SKM-1 treated with dmso at 0.1 percent for 144 hours (cell line): ENCODE measurements around the gene E4F1.
"Not testable (repeated sequence)": the region's sequence is repeated elsewhere in the genome, so short reads cannot be mapped to it uniquely, and the experiment has no call there.

Experiments used
- DNase-seq: peaks from one replicate; lab custom pipeline; 2025; ENCODE audit not compliant: unreplicated experiment; lab: John Stamatoyannopoulos, UW

The E4F1 gene

DNA sequence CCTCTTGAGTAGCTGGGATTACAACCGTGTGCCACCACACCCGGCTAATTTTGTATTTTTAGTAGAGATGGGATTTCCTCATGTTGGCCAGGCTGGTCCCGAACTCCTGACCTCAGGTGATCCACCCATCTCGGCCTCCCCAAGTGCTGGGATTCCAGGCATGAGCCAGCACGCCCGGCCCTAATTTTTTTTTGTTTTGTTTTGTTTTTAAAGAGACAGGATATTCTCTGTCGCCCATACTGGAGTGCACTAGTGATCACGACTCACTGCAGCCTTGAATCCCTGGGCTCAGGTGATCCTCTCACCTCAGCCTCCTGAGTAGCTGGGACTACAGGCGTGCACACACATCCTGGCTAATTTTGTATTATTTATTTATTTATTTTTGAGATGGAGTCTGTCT lies 16.9 kb downstream of the E4F1 start:
- DNase-seq: not testable (repeated sequence)

DNA sequence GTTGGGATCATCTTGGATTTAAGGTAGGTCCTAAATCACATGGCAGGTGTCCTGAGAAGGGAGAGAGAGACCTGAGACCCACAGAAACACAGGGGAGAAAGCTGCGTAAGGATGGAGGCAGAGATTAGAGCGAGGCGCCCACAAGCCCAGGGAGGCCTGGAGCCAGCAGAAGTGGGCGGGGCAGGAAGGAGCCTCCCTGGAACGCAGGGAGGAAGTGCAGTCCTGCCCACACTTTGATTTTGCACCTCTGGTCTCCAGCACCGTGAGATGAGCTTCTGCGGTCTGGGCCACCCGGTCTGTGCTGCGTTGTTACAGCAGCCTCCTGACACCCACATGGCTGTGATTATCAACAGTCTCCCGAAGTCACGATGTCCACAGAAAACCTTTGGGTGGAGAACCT lies 19.2 kb downstream of the E4F1 start:
- no peak for DNase-seq

DNA sequence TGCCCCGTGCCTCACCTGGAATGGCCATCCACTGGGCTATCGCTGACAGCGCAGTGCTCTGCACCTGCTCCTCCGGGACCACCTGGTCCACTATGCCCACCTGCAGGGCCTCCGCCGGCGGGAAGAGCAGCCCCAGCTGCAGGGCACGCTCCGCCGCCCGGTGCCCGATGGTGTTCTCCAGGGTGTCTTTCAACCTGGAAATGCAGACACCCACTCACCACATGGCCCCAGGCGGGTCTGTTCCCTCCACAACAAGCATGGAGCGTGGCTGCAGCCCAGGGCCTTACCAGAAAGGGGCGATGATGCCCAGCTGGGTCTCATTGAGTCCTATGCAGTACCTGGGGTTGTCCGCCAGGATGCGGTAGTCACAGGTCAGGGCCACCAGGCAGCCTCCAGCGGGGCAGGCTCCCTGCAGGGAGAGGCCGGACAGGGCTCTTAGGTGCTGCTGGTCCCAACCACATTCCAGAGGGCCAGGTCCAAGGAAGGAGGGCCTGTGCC lies 19.7 kb downstream of the E4F1 start:
- peak; percentile 30 for DNase-seq

- DNase-seq: no peak
Observed at GRCh38 chr16:2243781-2244180, 20.4 kb downstream of the E4F1 start.

- no peak for DNase-seq
Observed at GRCh38 chr16:2244301-2244700, 20.9 kb downstream of the E4F1 start.

- DNase-seq: no peak
Observed at GRCh38 chr16:2244926-2245795, 21.8 kb downstream of the E4F1 start.

- no peak for DNase-seq
Observed at GRCh38 chr16:2246301-2246885, 23.0 kb downstream of the E4F1 start.

- no peak for DNase-seq
Observed at GRCh38 chr16:2250652-2251295, 27.4 kb downstream of the E4F1 start.

DNA sequence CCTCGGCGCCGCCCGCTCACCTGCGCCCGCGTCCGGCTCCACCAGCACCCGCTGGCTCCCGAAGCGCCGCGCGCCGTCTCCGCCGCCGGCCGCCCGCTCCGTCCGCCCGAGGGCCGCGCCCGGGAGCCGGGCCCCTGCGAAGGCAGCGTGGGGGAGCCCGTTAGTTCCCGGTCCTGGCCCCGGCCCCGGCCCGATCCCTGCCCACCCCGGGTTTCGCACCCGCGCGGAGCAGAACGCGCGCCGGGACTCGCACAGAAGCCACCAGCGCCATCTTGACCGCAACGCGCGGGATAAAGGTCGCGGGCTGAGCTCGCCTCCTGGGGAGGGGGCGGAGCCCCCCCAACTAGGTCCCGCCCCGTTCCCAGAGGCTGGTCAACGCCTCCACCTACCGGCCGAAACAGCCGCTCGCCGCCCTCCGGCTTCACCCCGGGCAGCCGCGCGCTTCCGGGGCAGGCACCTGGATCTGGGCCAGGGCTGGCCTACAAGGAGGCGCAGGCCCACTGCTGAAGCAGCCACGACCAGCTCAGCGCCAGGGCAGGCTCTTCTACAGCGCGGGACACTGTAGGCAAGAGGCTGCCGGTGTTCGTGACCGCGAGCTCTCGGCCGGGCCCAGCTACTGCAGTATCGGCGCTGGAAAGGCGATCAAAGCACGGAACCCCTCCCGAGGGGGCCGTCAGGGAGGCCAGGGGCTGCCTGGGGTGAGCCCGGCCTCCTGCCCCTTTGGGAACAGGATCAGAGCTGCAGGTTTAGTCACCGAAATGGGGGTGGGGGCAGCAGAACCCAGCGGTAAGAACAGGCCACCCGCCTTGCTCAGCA lies 28.1 kb downstream of the E4F1 start, which contains the start of gene ECI1:
TSS of gene ECI1 (minus strand) at position 292 of the 816 bp plus-strand sequence. CDS start at position 271, 21 bp downstream.
- peak; percentile 85 for DNase-seq

GRCh38 chr16:2252806-2253148 lies 29.4 kb downstream of the E4F1 start:
- no peak for DNase-seq

DNA sequence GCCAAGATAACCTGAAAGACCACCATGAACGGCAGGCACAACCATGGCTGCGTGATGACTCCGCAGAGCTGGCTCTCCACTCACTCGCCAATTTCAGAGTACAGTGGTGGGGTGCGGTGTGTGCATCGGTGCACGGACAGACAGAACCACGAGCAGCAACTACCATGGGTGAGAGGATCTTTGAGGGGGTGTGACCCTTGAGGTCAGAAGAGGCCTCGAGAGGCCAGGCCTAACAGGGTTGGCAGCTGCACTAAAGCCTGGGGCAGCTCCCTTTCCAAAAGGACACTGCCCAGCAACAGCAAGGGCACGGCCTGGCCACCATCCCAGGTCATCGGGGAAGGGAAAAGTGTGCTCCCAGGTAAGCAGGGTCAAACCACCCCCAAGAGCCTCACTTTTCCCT lies 29.9 kb downstream of the E4F1 start:
- no peak for DNase-seq

DNA sequence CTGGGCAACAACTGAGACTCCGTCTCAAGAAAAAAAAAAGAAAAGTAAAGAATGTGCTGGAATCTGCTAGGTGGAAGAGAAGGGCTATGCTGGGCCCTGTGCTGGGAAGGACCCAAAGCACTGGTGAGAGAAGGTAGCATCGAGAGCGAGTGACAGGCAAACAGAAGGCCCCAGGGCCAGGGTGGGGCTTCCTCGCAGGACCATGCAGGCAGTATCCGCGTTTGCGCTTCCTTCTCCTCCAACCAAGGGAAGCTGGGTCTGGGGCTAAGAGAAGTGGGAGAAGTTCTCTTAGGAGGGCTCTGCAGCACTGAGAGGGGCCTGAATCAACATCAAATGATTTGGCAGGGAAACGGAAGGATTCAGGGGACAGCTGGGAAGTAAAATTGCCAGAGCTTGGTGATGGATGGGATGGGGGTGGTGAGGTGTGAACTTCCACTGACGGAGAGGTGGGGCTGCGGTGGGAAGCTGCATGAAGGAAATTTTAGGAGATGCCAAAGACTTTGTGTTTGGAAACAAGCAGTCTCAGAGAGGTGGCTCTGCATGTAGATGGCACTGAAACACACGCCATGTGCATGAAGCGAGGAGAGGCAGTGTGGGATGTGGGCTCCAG lies 33.2 kb downstream of the E4F1 start:
- no peak for DNase-seq

DNA sequence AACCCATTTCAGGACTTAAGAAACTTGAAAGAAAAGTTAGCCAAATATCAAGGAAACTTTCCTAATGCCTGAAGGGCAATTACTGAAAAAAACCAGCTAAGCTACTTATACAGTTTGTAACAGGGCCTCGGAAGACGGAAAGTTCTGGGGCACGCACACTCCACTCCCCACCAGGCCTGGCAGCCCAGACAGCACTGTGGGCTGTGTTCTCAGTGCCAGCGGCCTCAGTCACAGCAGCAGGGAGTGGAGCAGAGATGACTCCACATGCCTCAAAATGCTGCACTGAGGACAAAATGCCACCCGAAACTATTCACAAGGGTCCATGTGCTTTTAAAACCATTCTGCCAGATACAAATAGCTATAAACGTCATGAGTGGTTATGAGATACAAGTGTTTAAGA lies 34.3 kb downstream of the E4F1 start:
- no peak for DNase-seq

DNA sequence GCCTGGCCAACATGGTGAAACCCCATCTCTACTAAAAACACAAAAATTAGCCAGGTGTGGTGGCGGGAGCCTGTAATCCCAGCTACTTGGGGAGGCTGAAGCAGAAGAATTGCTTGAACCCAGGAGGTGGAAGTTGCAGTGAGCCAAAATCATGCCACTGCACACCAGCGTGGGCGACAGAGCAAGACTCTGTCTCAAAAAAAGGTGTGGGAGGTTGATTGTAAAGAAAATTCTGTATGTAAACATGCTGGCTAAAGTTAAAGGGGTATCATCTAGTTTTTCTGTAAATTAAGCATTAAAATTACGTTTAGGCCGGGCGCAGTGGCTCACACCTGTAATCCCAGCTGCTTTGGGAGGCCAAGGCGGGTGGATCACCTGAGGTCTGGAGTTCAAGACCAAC lies 35.1 kb downstream of the E4F1 start:
- DNase-seq: not testable (repeated sequence)

- no peak for DNase-seq
Observed at GRCh38 chr16:2260250-2260649, 36.9 kb downstream of the E4F1 start.

DNA sequence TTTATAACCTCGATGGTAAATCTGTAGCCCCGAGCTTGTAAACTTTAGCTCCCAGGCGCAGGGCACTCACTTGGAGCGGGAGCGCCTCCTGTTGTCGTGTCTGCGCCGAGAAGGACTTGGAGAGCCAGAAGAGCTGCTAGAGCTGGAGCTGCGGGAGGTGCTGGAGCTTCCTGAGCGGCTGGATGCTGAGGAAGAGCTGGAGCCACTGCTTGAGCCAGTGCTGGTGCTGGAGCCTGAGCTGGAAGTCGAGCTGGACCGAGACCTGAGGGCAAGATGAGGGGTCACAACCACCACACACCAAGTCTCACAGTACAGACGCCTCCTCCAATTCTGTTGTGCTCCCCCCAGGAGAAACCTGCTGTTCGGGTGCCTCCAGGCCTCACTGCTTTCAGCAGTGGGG lies 39.6 kb downstream of the E4F1 start:
- not testable (repeated sequence) for DNase-seq

DNA sequence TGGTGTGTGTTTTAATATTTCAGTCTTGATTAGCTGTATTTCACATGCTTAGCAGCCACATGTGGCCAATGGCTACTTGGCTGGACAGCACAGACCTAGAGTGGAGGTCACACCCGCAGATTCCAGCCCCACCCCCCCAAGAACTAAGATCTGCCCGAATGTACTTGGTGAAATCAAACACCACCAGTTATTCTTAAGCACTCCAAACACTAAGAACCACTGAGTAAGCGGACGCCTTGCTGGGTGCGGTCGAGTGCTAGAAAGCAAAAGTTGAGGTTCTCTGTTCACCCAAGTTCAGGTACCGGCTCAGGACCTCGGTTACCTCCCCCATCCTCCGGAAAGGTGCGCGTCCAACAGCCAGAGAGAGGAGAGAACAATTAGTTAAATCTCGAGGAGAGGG lies 43.5 kb downstream of the E4F1 start:
- DNase-seq: not testable (repeated sequence)

- not testable (repeated sequence) for DNase-seq
Observed at GRCh38 chr16:2267505-2267912, 44.1 kb downstream of the E4F1 start.

GRCh38 chr16:2267913-2268666 lies 44.7 kb downstream of the E4F1 start, which contains the start of gene RNPS1:
Gene RNPS1, minus strand, starts transcription at chr16:2268126. Its CDS starts 3,483 bp downstream, at chr16:2264643.
- peak; percentile 91 for DNase-seq

GRCh38 chr16:2270070-2270462 lies 46.7 kb downstream of the E4F1 start:
- DNase-seq: no peak
